ENCODE data around the gene BABAM2. TPM values are rescaled to one million over a fixed set of nuclear protein-coding genes. Genes with fewer than 3 reads are reported as not detected.

Gene BABAM2
- total and polyA plus RNA-seq, 4 donors: 9.9 to 17.0 (median 13.9) TPM

GRCh38 chr2:27940982-27941381, 50.5 kb downstream of the BABAM2 start:
- DNase-seq (ENCODE audit: low spot score): no peak
- Histone ChIP-seq H3K9ac (ENCODE audit: low read depth in 1 of 2, low read length in 2 of 2) (no peak overlapping the region), H3K4me1 (ENCODE audit: control insufficient read depth in 4 of 4, insufficient read depth in 4 of 4, low read length in 3 of 4) (no peaks in the 10 kb centered on the region), H3K36me3 (ENCODE audit: control insufficient read depth in 4 of 4, insufficient read depth in 3 of 4, low read depth in 1 of 4, low read length in 3 of 4) (no peaks in the 10 kb centered on the region), H3K4me3 (ENCODE audit: low read depth in 1 of 3, low read length in 3 of 3) (no peak overlapping the region), H3K27me3 (ENCODE audit: control insufficient read depth in 4 of 4, insufficient read depth in 4 of 4, low read length in 3 of 4) (no peaks in the 10 kb centered on the region), H3K9me3 (ENCODE audit: control insufficient read depth in 4 of 4, low read length in 3 of 4) (no peaks in the 10 kb centered on the region), H3K27ac (ENCODE audit: low read depth in 1 of 2, low read length in 2 of 2) (no peak overlapping the region)
- TF ChIP-seq YY1 (IDR thresholded peaks at IDR 0.05) (no peak), SP1 (IDR thresholded peaks at IDR 0.05) (no peak), GABPA (IDR thresholded peaks at IDR 0.05 in 1 of 2, conservative IDR thresholded peaks at IDR 0.05 in 1 of 2) (no peak), HNF4A (conservative IDR thresholded peaks at IDR 0.05) (no peak)
- WGBS: 95% methylated on average over 5 of the region's 5 CpGs

DNA sequence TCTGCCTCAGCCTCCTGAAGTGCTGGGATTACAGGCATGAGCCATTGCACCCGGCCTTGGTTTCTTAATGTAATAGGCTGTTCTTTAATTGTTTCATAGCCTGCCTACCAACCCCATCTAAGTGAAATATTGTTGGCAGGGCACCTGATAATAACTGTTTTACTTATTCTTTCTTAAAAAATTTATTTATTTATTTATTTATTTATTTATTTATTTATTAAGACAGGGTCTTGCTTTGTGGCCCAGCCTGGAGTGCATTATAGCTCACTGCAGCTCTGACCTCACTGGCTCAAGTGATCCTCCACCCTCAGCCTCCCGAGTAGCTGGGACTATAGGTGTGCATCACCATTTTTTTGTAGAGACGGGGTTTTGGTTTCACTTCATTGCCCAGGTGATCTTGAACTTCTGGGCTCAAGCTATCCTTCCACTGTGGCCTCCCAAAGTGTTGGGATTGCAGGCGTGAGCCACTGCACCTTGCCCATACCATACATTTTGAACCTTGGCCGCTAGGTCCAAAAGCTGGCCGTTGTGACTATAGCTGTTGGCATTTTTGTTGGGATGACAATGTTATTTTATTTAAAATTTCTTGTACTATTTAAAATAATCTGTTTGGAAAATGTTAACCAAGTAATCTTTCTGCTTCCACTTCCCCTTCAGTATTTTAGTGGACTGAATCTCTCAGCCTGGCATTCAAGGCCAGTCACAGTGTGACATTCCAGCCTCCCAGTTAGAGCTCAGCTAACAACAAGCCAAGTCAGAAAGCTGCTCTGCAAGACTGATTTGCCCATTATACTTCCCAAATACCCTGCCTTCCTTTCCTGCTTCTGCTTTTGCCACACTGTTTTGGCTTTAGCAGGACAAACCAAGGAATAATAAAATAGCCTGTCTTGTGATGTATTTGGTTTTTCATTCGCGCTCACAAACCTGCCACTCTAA, 52.4 kb downstream of the BABAM2 start:
- 95% methylated on average over 8 of the region's 8 CpGs for WGBS
- Histone ChIP-seq H3K4me1 (ENCODE audit: control insufficient read depth in 4 of 4, insufficient read depth in 4 of 4, low read length in 3 of 4) (peaks cover 0 to 3% (median 0%) of the 10 kb centered on the region in 4 donors), H3K9ac (ENCODE audit: low read depth in 1 of 2, low read length in 2 of 2) (no peak overlapping the region), H3K36me3 (ENCODE audit: control insufficient read depth in 4 of 4, insufficient read depth in 3 of 4, low read depth in 1 of 4, low read length in 3 of 4) (no peaks in the 10 kb centered on the region), H3K27me3 (ENCODE audit: control insufficient read depth in 4 of 4, insufficient read depth in 4 of 4, low read length in 3 of 4) (no peaks in the 10 kb centered on the region), H3K4me3 (ENCODE audit: low read depth in 1 of 3, low read length in 3 of 3) (no peak overlapping the region), H3K9me3 (ENCODE audit: control insufficient read depth in 4 of 4, low read length in 3 of 4) (no peaks in the 10 kb centered on the region), H3K27ac (ENCODE audit: low read depth in 1 of 2, low read length in 2 of 2) (no peak overlapping the region)
- TF ChIP-seq GABPA (IDR thresholded peaks at IDR 0.05 in 1 of 2, conservative IDR thresholded peaks at IDR 0.05 in 1 of 2): no peak
- no peak for TF ChIP-seq REST (IDR thresholded peaks at IDR 0.05)
- no peak for TF ChIP-seq CTCF (IDR thresholded peaks at IDR 0.05; ENCODE audit: low read depth, low read length, missing input control)
- no peak for TF ChIP-seq FOXA1 (IDR thresholded peaks at IDR 0.05)
- no peak for TF ChIP-seq JUND (IDR thresholded peaks at IDR 0.05)
- TF ChIP-seq SP1 (IDR thresholded peaks at IDR 0.05): no peak
- TF ChIP-seq ZBTB33 (IDR thresholded peaks at IDR 0.05): no peak
- TF ChIP-seq FOXA2 (IDR thresholded peaks at IDR 0.05): no peak
- TF ChIP-seq RAD21 (IDR thresholded peaks at IDR 0.05): no peak
- TF ChIP-seq, protein P1, sequence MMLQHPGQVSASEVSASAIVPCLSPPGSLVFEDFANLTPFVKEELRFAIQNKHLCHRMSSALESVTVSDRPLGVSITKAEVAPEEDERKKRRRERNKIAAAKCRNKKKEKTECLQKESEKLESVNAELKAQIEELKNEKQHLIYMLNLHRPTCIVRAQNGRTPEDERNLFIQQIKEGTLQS (IDR thresholded peaks at IDR 0.05): no peak
- TF ChIP-seq YY1 (IDR thresholded peaks at IDR 0.05): no peak
- TF ChIP-seq NR2F2 (IDR thresholded peaks at IDR 0.05): no peak
- DNase-seq (ENCODE audit: low spot score): no peak

Measured in liver (tissue), 9 donors.